Sigmoid colon (tissue), 7 donors: ENCODE results near the gene HDAC3. TPM values are rescaled to one million over a fixed set of nuclear protein-coding genes. Genes with fewer than 3 reads are reported as not detected.

Source experiments
- DNase-seq: peaks from one replicate; pipeline ENCODE4 v3.0.0-alpha.2; 2019
- H3K27ac ChIP-seq, 4 donors: fragments of 200-600 bp; sonication (generic); one replicate each; pipeline ENCODE4 v1.5.1; 2016 to 2019; ENCODE audit warnings: mild to moderate bottlenecking in 1 of 4
- H3K27me3 ChIP-seq, 3 donors: fragments of 200-600 bp; sonication (generic); one replicate each; pipeline ENCODE4 v1.5.1; 2019; ENCODE audit warnings: mild to moderate bottlenecking in 1 of 3
- H3K36me3 ChIP-seq, 4 donors: fragments of 200-600 bp; sonication (generic); one replicate each; pipeline ENCODE4 v1.5.1; 2016 to 2019
- H3K4me1 ChIP-seq, 4 donors: fragments of 200-600 bp; sonication (generic); one replicate each; pipeline ENCODE4 v1.5.1; 2017 to 2019
- H3K4me3 ChIP-seq, 4 donors: fragments of 200-600 bp; sonication (generic); one replicate each; pipeline ENCODE4 v1.5.1; 2017 to 2019; ENCODE audit warnings: mild to moderate bottlenecking in 2 of 4, moderate library complexity in 1 of 4
- H3K9me3 ChIP-seq, 4 donors: fragments of 200-600 bp in 3 of 4; sonication (generic) in 3 of 4; one replicate each; pipeline versions ENCODE4 v1.5.1 to v1.6.1; 2013 to 2019
- EP300 ChIP-seq, 4 donors: sonication (generic); formaldehyde crosslinking; IDR thresholded peaks; one replicate each; pipeline ENCODE4 v1.6.1; 2017; ENCODE audit warnings: antibody characterized with exemption in 4 of 4
- POLR2A ChIP-seq, 2 donors: fragments of 450-650 bp; IDR thresholded peaks; one replicate each; pipeline ENCODE4 v1.6.1; 2016; ENCODE audit warnings: antibody characterized with exemption in 2 of 2, mild to moderate bottlenecking in 2 of 2, moderate library complexity in 2 of 2
- POLR2AphosphoS5 ChIP-seq, 4 donors: sonication (generic); formaldehyde crosslinking; IDR thresholded peaks; one replicate each; pipeline ENCODE4 v1.6.1; 2017; ENCODE audit warnings: antibody characterized with exemption in 4 of 4
- WGBS, 2 donors: extraction: QIAGEN DNeasy Blood & Tissue Kit; methylation state at CpG; one replicate each; pipeline ENCODE4 v1.1.7; 2013; 5-methylcytosine and 5-hydroxymethylcytosine counted together
- intact Hi-C: fragments of 100-400 bp; cut with DNase I; formaldehyde crosslinking; loops from one replicate; pipeline ENCODE4 v1.15.1; 2023
- polyA plus RNA-seq, 3 donors: library from polyadenylated mRNA; stranded (reverse); fragments of 200-250 nt; gene quantifications; one replicate each; pipeline ENCODE4 v1.2.3, GENCODE V29; 2013
- total RNA-seq, 4 donors: library from RNA; depleted of rRNA; stranded (reverse); fragments of >200 nt; gene quantifications; one replicate each; pipeline ENCODE4 v1.1.0, GENCODE V29; 2016
- TF ChIP-seq, protein P1 (sequence below), 4 experiments: fragments of 450-650 bp in 3 of 4; fragments of 200-600 bp in 1 of 4; IDR thresholded peaks; one replicate each; pipeline ENCODE4 v1.5.1; 2016 to 2019; ENCODE audit warnings: antibody characterized with exemption in 4 of 4, mild to moderate bottlenecking in 3 of 4, moderate library complexity in 2 of 4
- donor health status: healthy with polysubstance abuse.
- donor health status: Bipolar disorder and iron deficiency.
- donor health status: healthy.

Gene HDAC3
- total and polyA plus RNA-seq, 7 donors = 32.4 to 51.5 (median 38.2) TPM

DNA sequence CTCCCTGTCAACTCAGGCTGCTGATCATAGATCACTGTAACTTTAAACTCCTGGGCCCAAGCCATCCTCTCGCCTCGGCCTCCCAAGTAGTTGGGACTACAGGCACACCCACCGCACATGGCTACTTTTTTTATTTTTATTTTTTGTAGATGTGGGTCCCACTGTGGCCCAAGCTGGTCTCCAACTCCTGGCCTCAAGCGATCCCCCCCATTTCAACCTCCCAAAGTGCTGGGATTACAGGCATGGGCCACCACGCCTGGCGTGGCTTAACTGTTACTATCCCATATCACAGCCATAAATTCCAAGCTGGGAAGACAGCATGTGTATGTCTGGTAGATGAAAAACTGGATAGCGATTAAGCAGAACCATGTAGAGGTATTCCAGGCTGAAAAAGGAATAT is 1.0 kb downstream of the HDAC3 start:
- 50 to 69% methylated on average over 7 of the region's 7 CpGs for WGBS, 2 donors
- peak overlapping the region in 2 of 4 donors; percentile 76 to 84 for H3K27ac ChIP-seq
- H3K4me1 ChIP-seq = peaks cover 0 to 42% (median 30%) of the 10 kb centered on the region in 4 donors
- no peaks in the 10 kb centered on the region for H3K9me3 ChIP-seq
- H3K27me3 ChIP-seq = peaks cover 0 to 17% (median 7%) of the 10 kb centered on the region in 3 donors
- H3K36me3 ChIP-seq = peaks cover 0 to under 1% (median 0%) of the 10 kb centered on the region in 4 donors
- H3K4me3 ChIP-seq = peak overlapping the region; percentile 72 to 88 (median 80)
- no peak for DNase-seq
- intact Hi-C loops = loop anchor here (1.0 kb wide), 1 partner anchor 16 kb away; no protein-coding TSS in a partner anchor
- no peak for TF ChIP-seq EP300 (IDR thresholded peaks at IDR 0.05)
- TF ChIP-seq, protein P1, sequence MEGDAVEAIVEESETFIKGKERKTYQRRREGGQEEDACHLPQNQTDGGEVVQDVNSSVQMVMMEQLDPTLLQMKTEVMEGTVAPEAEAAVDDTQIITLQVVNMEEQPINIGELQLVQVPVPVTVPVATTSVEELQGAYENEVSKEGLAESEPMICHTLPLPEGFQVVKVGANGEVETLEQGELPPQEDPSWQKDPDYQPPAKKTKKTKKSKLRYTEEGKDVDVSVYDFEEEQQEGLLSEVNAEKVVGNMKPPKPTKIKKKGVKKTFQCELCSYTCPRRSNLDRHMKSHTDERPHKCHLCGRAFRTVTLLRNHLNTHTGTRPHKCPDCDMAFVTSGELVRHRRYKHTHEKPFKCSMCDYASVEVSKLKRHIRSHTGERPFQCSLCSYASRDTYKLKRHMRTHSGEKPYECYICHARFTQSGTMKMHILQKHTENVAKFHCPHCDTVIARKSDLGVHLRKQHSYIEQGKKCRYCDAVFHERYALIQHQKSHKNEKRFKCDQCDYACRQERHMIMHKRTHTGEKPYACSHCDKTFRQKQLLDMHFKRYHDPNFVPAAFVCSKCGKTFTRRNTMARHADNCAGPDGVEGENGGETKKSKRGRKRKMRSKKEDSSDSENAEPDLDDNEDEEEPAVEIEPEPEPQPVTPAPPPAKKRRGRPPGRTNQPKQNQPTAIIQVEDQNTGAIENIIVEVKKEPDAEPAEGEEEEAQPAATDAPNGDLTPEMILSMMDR (IDR thresholded peaks at IDR 0.05) = no peak
- TF ChIP-seq POLR2A (IDR thresholded peaks at IDR 0.05) = no peak
- TF ChIP-seq POLR2AphosphoS5 (IDR thresholded peaks at IDR 0.05) = no peak

DNA sequence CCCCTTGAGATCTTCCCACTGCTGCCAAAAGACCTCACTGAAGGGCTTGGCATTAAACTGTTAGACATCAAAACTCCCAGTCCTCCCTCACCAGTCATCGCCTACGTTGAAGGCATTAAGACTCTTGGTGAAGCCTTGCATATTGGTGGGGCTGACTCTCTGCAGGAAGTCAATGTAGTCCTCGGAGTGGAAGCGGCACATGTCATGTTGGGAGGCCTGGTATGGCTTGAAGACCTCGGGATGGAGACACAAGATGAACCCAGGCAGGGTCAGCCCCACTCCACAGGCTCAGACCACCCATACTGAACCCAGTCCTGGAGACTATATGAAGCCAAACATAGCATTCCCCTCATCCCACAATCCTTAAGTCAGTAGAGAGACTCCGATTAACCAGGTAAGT is 1.9 kb downstream of the HDAC3 start:
- no peak for DNase-seq
- intact Hi-C loops = no loop called here
- Histone ChIP-seq H3K27ac (no peak overlapping the region), H3K36me3 (peaks cover 0 to 4% (median 1%) of the 10 kb centered on the region in 4 donors), H3K4me3 (no peak overlapping the region), H3K9me3 (no peaks in the 10 kb centered on the region), H3K27me3 (peaks cover 0 to 17% (median 7%) of the 10 kb centered on the region in 3 donors), H3K4me1 (peaks cover 0 to 42% (median 30%) of the 10 kb centered on the region in 4 donors)
- TF ChIP-seq POLR2AphosphoS5 (IDR thresholded peaks at IDR 0.05) = no peak
- TF ChIP-seq, protein P1 (IDR thresholded peaks at IDR 0.05) = no peak
- TF ChIP-seq EP300 (IDR thresholded peaks at IDR 0.05) = no peak
- no peak for TF ChIP-seq POLR2A (IDR thresholded peaks at IDR 0.05)
- 91 to 93% methylated on average over 6 of the region's 6 CpGs for WGBS, 2 donors

DNA sequence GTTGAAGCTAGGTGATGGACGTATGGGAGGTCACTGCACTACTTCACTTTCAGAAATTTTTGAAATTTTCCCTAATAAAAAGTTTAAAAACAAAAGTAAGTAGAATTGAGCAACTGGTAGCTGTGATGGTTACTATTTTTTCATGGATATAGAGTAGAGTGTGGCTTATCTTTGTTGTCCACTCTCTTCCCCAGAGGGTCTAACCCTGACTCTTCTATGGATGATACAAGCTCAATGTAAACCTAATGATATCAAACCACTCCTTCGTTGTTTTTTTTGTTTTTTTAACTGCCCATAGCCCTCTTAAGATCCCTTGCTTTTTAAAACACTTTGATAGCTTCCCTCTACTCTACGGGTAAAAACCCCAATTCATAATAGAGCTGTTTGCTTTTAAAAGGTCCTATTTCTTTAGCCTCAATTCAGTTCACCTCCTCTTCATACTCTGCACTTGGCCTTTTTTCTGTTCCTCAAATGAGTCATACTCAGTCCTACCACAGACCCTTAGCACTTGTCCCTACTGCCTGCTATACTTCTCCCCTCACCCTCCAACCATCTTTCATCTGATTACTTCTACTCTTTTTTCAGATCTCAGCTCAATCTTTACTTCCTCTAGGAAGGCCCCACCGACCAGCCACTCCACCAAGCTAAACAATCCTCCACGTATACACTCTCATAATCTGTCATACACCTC is 2.6 kb downstream of the HDAC3 start:
- Histone ChIP-seq H3K4me3 (no peak overlapping the region), H3K36me3 (peaks cover under 1 to 11% (median 7%) of the 10 kb centered on the region in 4 donors), H3K9me3 (no peaks in the 10 kb centered on the region), H3K27ac (no peak overlapping the region), H3K27me3 (peaks cover 0 to 16% (median 7%) of the 10 kb centered on the region in 3 donors), H3K4me1 (peaks cover 0 to 42% (median 30%) of the 10 kb centered on the region in 4 donors)
- TF ChIP-seq, protein P1 (IDR thresholded peaks at IDR 0.05) = no peak
- TF ChIP-seq POLR2A (IDR thresholded peaks at IDR 0.05) = no peak
- no peak for TF ChIP-seq EP300 (IDR thresholded peaks at IDR 0.05)
- TF ChIP-seq POLR2AphosphoS5 (IDR thresholded peaks at IDR 0.05) = no peak
- no peak for DNase-seq
- intact Hi-C loops = no loop called here
- 67 to 78% methylated on average over 5 of the region's 5 CpGs for WGBS, 2 donors

DNA sequence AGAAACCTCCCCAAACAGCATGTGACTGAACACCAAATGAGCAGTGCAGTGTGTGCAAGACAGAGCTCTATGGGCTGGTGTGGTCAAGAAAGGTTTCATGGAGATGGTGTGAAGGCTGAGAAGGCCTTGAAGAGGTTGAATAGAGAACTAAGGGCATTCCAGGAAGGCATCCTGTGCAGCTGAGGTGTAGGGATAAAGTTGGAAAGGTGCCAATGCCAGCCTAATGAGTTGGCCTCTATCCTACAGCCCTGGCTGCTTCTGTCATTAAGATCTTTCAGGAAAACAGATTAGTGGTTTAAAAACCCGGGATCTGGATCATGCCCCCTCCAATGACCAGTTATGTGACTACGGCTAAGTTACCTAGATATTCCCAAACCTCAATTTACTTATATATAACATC is 4.0 kb downstream of the HDAC3 start:
- intact Hi-C loops = no loop called here
- Histone ChIP-seq H3K36me3 (peaks cover 4 to 23% (median 17%) of the 10 kb centered on the region in 4 donors), H3K4me3 (no peak overlapping the region), H3K9me3 (no peaks in the 10 kb centered on the region), H3K4me1 (peaks cover 0 to 36% (median 25%) of the 10 kb centered on the region in 4 donors), H3K27me3 (peaks cover 0 to 2% (median 2%) of the 10 kb centered on the region in 3 donors), H3K27ac (no peak overlapping the region)
- WGBS, 2 donors = 89 to 93% methylated on average over 2 of the region's 2 CpGs
- TF ChIP-seq, protein P1 (IDR thresholded peaks at IDR 0.05) = no peak
- TF ChIP-seq EP300 (IDR thresholded peaks at IDR 0.05) = no peak
- TF ChIP-seq POLR2AphosphoS5 (IDR thresholded peaks at IDR 0.05) = no peak
- no peak for TF ChIP-seq POLR2A (IDR thresholded peaks at IDR 0.05)
- no peak for DNase-seq
